Stimulated activated memory B cell treated with anti-CD40 and anti-IgM and Interleukin-4, amounts not matched to agents 10 μg/mL and 1 μg/mL and 100 μg/mL, for 72 hours (primary cell): ENCODE data around the gene EIF3M.
"Not testable (repeated sequence)": the region's sequence is repeated elsewhere in the genome, so short reads cannot be mapped to it uniquely, and the experiment has no call there.

Experiments
- ATAC-seq: fragments of 150-1000 bp; cut with Tn5 transposase; 2 replicates; pipeline ENCODE4 v1.10.0; 2021
- H3K27ac Mint-ChIP-seq: one replicate; pipeline ENCODE4 v1.8.0; 2022; ENCODE audit warnings: mild to moderate bottlenecking, mixed read lengths
- H3K27me3 Mint-ChIP-seq: one replicate; pipeline ENCODE4 v1.8.0; 2022; ENCODE audit warnings: mixed read lengths
- H3K36me3 Mint-ChIP-seq: one replicate; pipeline ENCODE4 v1.8.0; 2022; ENCODE audit warnings: mixed read lengths
- H3K4me1 Mint-ChIP-seq: one replicate; pipeline ENCODE4 v1.8.0; 2022; ENCODE audit warnings: mixed read lengths
- H3K4me3 Mint-ChIP-seq: one replicate; pipeline ENCODE4 v1.8.0; 2022; ENCODE audit warnings: mild to moderate bottlenecking, moderate library complexity, mixed read lengths
- H3K9me3 Mint-ChIP-seq: one replicate; pipeline ENCODE4 v1.8.0; 2022; ENCODE audit warnings: mixed read lengths

The EIF3M gene

GRCh38 chr11:32575070-32575469 lies 8.6 kb upstream of the EIF3M start:
- no peak for ATAC-seq
- peaks cover 38% of the 10 kb centered on the region for H3K27me3 Mint-ChIP-seq
- H3K4me3 Mint-ChIP-seq, result no peak overlapping the region
- no peaks in the 10 kb centered on the region for H3K36me3 Mint-ChIP-seq
- H3K4me1 Mint-ChIP-seq, result no peaks in the 10 kb centered on the region
- no peaks in the 10 kb centered on the region for H3K9me3 Mint-ChIP-seq
- H3K27ac Mint-ChIP-seq, result no peak overlapping the region

- ATAC-seq, result no peak
- H3K4me1 Mint-ChIP-seq, result no peaks in the 10 kb centered on the region
- H3K36me3 Mint-ChIP-seq, result no peaks in the 10 kb centered on the region
- no peak overlapping the region for H3K27ac Mint-ChIP-seq
- no peaks in the 10 kb centered on the region for H3K9me3 Mint-ChIP-seq
- no peak overlapping the region for H3K4me3 Mint-ChIP-seq
- H3K27me3 Mint-ChIP-seq, result peaks cover 24% of the 10 kb centered on the region
Measured at GRCh38 chr11:32576456-32576855, 7.2 kb upstream of the EIF3M start.

- Mint-ChIP-seq H3K27ac (no peak overlapping the region), H3K4me3 (no peak overlapping the region), H3K9me3 (no peaks in the 10 kb centered on the region), H3K27me3 (no peaks in the 10 kb centered on the region), H3K4me1 (peaks cover 15% of the 10 kb centered on the region), H3K36me3 (no peaks in the 10 kb centered on the region)
- ATAC-seq, result no peak
Measured at GRCh38 chr11:32580967-32581366, 2.7 kb upstream of the EIF3M start.

- Mint-ChIP-seq H3K36me3 (peaks cover 2% of the 10 kb centered on the region), H3K4me3 (no peak overlapping the region), H3K4me1 (peaks cover 19% of the 10 kb centered on the region), H3K9me3 (no peaks in the 10 kb centered on the region), H3K27ac (no peak overlapping the region), H3K27me3 (no peaks in the 10 kb centered on the region)
- ATAC-seq, result no peak
Measured at GRCh38 chr11:32581556-32581955, 2.1 kb upstream of the EIF3M start.

GRCh38 chr11:32584921-32585320 lies 1.3 kb downstream of the EIF3M start:
- Mint-ChIP-seq H3K27me3 (no peaks in the 10 kb centered on the region), H3K9me3 (no peaks in the 10 kb centered on the region), H3K36me3 (peaks cover 9% of the 10 kb centered on the region), H3K27ac (peak overlapping the region; percentile 94), H3K4me3 (peak overlapping the region; percentile 91), H3K4me1 (peaks cover 24% of the 10 kb centered on the region)
- no peak for ATAC-seq

GRCh38 chr11:32586576-32587190 lies 3.1 kb downstream of the EIF3M start:
- Mint-ChIP-seq H3K27me3 (no peaks in the 10 kb centered on the region), H3K4me3 (no peak overlapping the region), H3K36me3 (peaks cover 24% of the 10 kb centered on the region), H3K9me3 (no peaks in the 10 kb centered on the region), H3K27ac (no peak overlapping the region), H3K4me1 (peaks cover 25% of the 10 kb centered on the region)
- ATAC-seq, result no peak

GRCh38 chr11:32594272-32594671 lies 10.6 kb downstream of the EIF3M start:
- Mint-ChIP-seq H3K4me3 (no peak overlapping the region), H3K4me1 (peaks cover 9% of the 10 kb centered on the region), H3K27me3 (no peaks in the 10 kb centered on the region), H3K9me3 (no peaks in the 10 kb centered on the region), H3K36me3 (peaks cover 68% of the 10 kb centered on the region), H3K27ac (no peak overlapping the region)
- no peak for ATAC-seq

- H3K4me1 Mint-ChIP-seq, H3K27me3 Mint-ChIP-seq, H3K27ac Mint-ChIP-seq, H3K4me3 Mint-ChIP-seq, H3K9me3 Mint-ChIP-seq, ATAC-seq: not testable (repeated sequence)
- H3K36me3 Mint-ChIP-seq, result peaks cover 54% of the 10 kb centered on the region
Measured at GRCh38 chr11:32596114-32596513, 12.5 kb downstream of the EIF3M start.

GRCh38 chr11:32597921-32598320 lies 14.3 kb downstream of the EIF3M start:
- Mint-ChIP-seq H3K9me3 (no peaks in the 10 kb centered on the region), H3K27ac (no peak overlapping the region), H3K36me3 (peaks cover 51% of the 10 kb centered on the region), H3K27me3 (no peaks in the 10 kb centered on the region), H3K4me3 (no peak overlapping the region), H3K4me1 (no peaks in the 10 kb centered on the region)
- no peak for ATAC-seq

GRCh38 chr11:32602657-32603415 lies 19.2 kb downstream of the EIF3M start:
- Mint-ChIP-seq H3K9me3 (no peaks in the 10 kb centered on the region), H3K4me3 (no peak overlapping the region), H3K36me3 (peaks cover 35% of the 10 kb centered on the region), H3K27me3 (no peaks in the 10 kb centered on the region), H3K4me1 (no peaks in the 10 kb centered on the region), H3K27ac (no peak overlapping the region)
- no peak for ATAC-seq

- no peak for ATAC-seq
- Mint-ChIP-seq H3K36me3 (peaks cover 52% of the 10 kb centered on the region), H3K9me3 (peaks cover 4% of the 10 kb centered on the region), H3K27ac (no peak overlapping the region), H3K27me3 (no peaks in the 10 kb centered on the region), H3K4me1 (no peaks in the 10 kb centered on the region), H3K4me3 (no peak overlapping the region)
Measured at GRCh38 chr11:32606220-32606619, 22.6 kb downstream of the EIF3M start.

- ATAC-seq, H3K4me3 Mint-ChIP-seq, H3K27ac Mint-ChIP-seq, H3K9me3 Mint-ChIP-seq, H3K4me1 Mint-ChIP-seq, H3K27me3 Mint-ChIP-seq: not testable (repeated sequence)
- H3K36me3 Mint-ChIP-seq, result peaks cover 42% of the 10 kb centered on the region
Measured at GRCh38 chr11:32608826-32609225, 25.2 kb downstream of the EIF3M start.

- H3K27me3 Mint-ChIP-seq, result no peaks in the 10 kb centered on the region
- no peak overlapping the region for H3K4me3 Mint-ChIP-seq
- peaks cover 27% of the 10 kb centered on the region for H3K36me3 Mint-ChIP-seq
- no peaks in the 10 kb centered on the region for H3K4me1 Mint-ChIP-seq
- H3K9me3 Mint-ChIP-seq, result peaks cover 4% of the 10 kb centered on the region
- no peak overlapping the region for H3K27ac Mint-ChIP-seq
- no peak for ATAC-seq
Measured at GRCh38 chr11:32610797-32611352, 27.2 kb downstream of the EIF3M start.

GRCh38 chr11:32613500-32614151 lies 30.0 kb downstream of the EIF3M start:
- Mint-ChIP-seq H3K4me3 (no peak overlapping the region), H3K27ac (no peak overlapping the region), H3K9me3 (peaks cover 3% of the 10 kb centered on the region), H3K4me1 (no peaks in the 10 kb centered on the region), H3K27me3 (peaks cover 2% of the 10 kb centered on the region), H3K36me3 (peaks cover 24% of the 10 kb centered on the region)
- ATAC-seq, result no peak

- H3K4me3 Mint-ChIP-seq, result no peak overlapping the region
- peaks cover 17% of the 10 kb centered on the region for H3K27me3 Mint-ChIP-seq
- H3K36me3 Mint-ChIP-seq, result peaks cover 25% of the 10 kb centered on the region
- peaks cover 7% of the 10 kb centered on the region for H3K9me3 Mint-ChIP-seq
- H3K4me1 Mint-ChIP-seq, result no peaks in the 10 kb centered on the region
- no peak overlapping the region for H3K27ac Mint-ChIP-seq
- no peak for ATAC-seq
Measured at GRCh38 chr11:32615422-32615821, 31.8 kb downstream of the EIF3M start.
